ENCODE results near the gene MFAP2. TPM values are rescaled to one million over a fixed set of nuclear protein-coding genes. Genes with fewer than 3 reads are reported as not detected.
A peak's percentile ranks its signal among the peaks of the same experiment; 100 is the strongest.

MFAP2 gene
- total and polyA plus RNA-seq, 2 of the 8 experiments (the other 6 are each of a cell fraction or from before 2014, with no cell fraction given), result 172 to 326 TPM

DNA sequence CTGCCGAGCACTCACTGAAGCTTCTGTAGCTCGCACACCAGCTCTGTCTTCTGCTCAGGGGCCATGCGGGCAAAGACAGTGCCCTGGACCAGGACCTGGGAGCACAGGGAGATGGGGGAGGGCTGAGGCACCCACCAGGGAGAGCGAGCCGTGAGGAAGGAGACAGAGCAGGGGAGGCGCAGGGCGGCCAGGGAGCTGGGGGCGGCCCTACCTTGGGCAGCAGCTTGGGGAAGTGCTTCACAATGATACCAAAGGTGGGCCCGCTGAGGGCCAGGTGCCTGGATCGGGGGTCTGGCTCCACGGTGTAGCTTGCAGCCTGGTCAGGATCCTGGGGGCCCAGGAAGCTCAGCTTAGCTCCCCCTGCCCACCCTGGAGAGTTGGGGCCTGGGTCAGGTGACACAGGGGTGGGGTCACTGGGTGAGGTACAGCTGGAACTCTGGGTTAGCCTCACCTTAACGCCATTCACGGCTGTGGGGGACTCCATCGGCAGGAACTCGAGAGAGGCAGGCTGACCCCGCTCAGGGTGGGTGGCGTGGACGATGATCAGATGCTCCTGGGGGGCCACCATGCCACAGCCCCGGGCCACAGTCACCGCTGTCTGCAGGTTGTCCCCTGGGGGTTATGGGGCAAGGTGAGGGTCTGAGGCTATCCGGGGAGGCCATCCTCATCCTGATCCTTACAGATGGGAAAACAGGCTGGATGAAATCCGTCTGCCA lies 9.4 kb upstream of the MFAP2 start:
- Histone ChIP-seq H3K4me3 (ENCODE audit: extremely low read depth in 1 of 4, insufficient read depth in 2 of 4, low read depth in 3 of 4, low read length in 4 of 4) (no peak overlapping the region), H4K91ac (replicated peaks; ENCODE audit: insufficient read length, low read length) (no peak overlapping the region), H3K14ac (ENCODE audit: insufficient read length) (no peak overlapping the region), H2BK20ac (ENCODE audit: low read length) (no peak overlapping the region), H3K36me3 (ENCODE audit: control insufficient read depth in 2 of 4, insufficient read depth in 4 of 4, low read length in 3 of 4) (peaks cover 0 to 9% (median 4%) of the 10 kb centered on the region in 4 experiments; a peak in 3 of 8 replicates), H3K27ac (ENCODE audit: low read depth, low read length) (no peak overlapping the region), H3K56ac (replicated peaks; ENCODE audit: insufficient read length, low read depth, low read length) (no peak overlapping the region), H3K18ac (ENCODE audit: extremely low read depth, low read length) (no peak overlapping the region), H4K5ac (ENCODE audit: insufficient read length, low read depth, low read length) (no peak overlapping the region), H2BK5ac (ENCODE audit: low read depth, low read length) (no peak overlapping the region), H3K23ac (ENCODE audit: insufficient read length) (no peak overlapping the region), H2AK5ac (ENCODE audit: low read depth, low read length) (no peak overlapping the region), H4K8ac (ENCODE audit: extremely low read depth, insufficient read depth, low read length) (peak overlapping the region; percentile 51; the same call in 1 of the 2 replicates), H3K4ac (replicated peaks; ENCODE audit: insufficient read length, low read depth, low read length) (no peak overlapping the region), H4K20me1 (replicated peaks in 1 of 2; ENCODE audit: control insufficient read depth in 1 of 2, insufficient read depth in 2 of 2, low read length in 2 of 2) (peaks cover 0 to 2% of the 10 kb centered on the region in 2 experiments), H3K27me3 (replicated peaks in 1 of 4; ENCODE audit: control insufficient read depth in 3 of 4, extremely low read depth in 1 of 4, insufficient read depth in 3 of 4, low read length in 3 of 4) (no peaks in the 10 kb centered on the region), H3K79me1 (ENCODE audit: low read depth, low read length) (no peaks in the 10 kb centered on the region), H3K9me3 (ENCODE audit: insufficient read depth in 2 of 2, low read depth in 1 of 2, low read length in 1 of 2) (no peaks in the 10 kb centered on the region), H3K79me2 (ENCODE audit: control insufficient read depth in 1 of 2, insufficient read depth in 2 of 2, low read length in 2 of 2) (no peaks in the 10 kb centered on the region), H2AFZ (ENCODE audit: low read length) (no peak overlapping the region), H3K4me2 (ENCODE audit: insufficient read depth in 1 of 2, low read depth in 2 of 2, low read length in 2 of 2) (no peak overlapping the region), H3K4me1 (replicated peaks in 1 of 4; ENCODE audit: control insufficient read depth in 3 of 4, insufficient read depth in 4 of 4, low read length in 3 of 4) (peaks cover 0 to 3% (median 0%) of the 10 kb centered on the region in 4 experiments; a peak in 2 of 7 replicates), H2BK12ac (ENCODE audit: low read depth, low read length) (no peak overlapping the region), H2BK15ac (ENCODE audit: low read length) (no peak overlapping the region), H3K23me2 (ENCODE audit: low read depth, low read length) (no peaks in the 10 kb centered on the region), H3K9ac (replicated peaks in 1 of 4; ENCODE audit: extremely low read depth in 1 of 4, low read depth in 3 of 4, low read length in 3 of 4) (no peak overlapping the region), H2BK120ac (replicated peaks; ENCODE audit: low read depth, low read length) (no peak overlapping the region)
- ChIA-PET CTCF (ENCODE audit: partially characterized antibody) (interaction anchor here (0.8 to 14.2 kb wide), 11 partner anchors 13 to 429 kb away, joined by 3 to 267 read pairs (median 3); no protein-coding TSS in a partner anchor), POLR2A (ENCODE audit: partially characterized antibody) (interaction anchor here (1.4 to 2.7 kb wide), 6 partner anchors 9 to 50 kb away, joined by 4 to 16 read pairs (median 8); partner anchors contain the start of gene MFAP2)
- FAIRE-seq (no peak), DNase-seq (ENCODE audit: low read depth in 1 of 2, low spot score in 2 of 2) (no peak)
- 93% methylated on average over 20 of the region's 22 CpGs; no CpG with 5 or more reads in 1 of the 2 experiments for whole genome bisulfite sequencing, 2 experiments (ENCODE audit: extremely low coverage in 1 of 2, insufficient coverage in 1 of 2, insufficient read length in 1 of 2, insufficient replicate concordance in 2 of 2, low coverage in 1 of 2, low lambda C conversion rate in 2 of 2, missing lambda C conversion rate in 1 of 2)
- TF ChIP-seq CBX5 (IDR thresholded peaks at IDR 0.05; ENCODE audit: low read depth, low read length), result no peak
- TF ChIP-seq, protein P1, sequence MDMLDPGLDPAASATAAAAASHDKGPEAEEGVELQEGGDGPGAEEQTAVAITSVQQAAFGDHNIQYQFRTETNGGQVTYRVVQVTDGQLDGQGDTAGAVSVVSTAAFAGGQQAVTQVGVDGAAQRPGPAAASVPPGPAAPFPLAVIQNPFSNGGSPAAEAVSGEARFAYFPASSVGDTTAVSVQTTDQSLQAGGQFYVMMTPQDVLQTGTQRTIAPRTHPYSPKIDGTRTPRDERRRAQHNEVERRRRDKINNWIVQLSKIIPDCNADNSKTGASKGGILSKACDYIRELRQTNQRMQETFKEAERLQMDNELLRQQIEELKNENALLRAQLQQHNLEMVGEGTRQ (IDR thresholded peaks at IDR 0.05; ENCODE audit: low read length), result no peak
- TF ChIP-seq TAF1 (IDR thresholded peaks at IDR 0.05; ENCODE audit: low read depth, low read length), result no peak
- no peak for TF ChIP-seq GABPA (IDR thresholded peaks at IDR 0.05; ENCODE audit: borderline replicate concordance, insufficient read depth, low read length)
- TF ChIP-seq, protein P2, sequence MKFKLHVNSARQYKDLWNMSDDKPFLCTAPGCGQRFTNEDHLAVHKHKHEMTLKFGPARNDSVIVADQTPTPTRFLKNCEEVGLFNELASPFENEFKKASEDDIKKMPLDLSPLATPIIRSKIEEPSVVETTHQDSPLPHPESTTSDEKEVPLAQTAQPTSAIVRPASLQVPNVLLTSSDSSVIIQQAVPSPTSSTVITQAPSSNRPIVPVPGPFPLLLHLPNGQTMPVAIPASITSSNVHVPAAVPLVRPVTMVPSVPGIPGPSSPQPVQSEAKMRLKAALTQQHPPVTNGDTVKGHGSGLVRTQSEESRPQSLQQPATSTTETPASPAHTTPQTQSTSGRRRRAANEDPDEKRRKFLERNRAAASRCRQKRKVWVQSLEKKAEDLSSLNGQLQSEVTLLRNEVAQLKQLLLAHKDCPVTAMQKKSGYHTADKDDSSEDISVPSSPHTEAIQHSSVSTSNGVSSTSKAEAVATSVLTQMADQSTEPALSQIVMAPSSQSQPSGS (IDR thresholded peaks at IDR 0.05; ENCODE audit: low read length), result no peak
